Measurements from ENCODE around the gene HSD17B7.
A peak's percentile ranks its signal among the peaks of the same experiment; 100 is the strongest.
"Not testable (repeated sequence)": the region's sequence is repeated elsewhere in the genome, so short reads cannot be mapped to it uniquely, and the experiment has no call there.

HSD17B7 gene, protein sequence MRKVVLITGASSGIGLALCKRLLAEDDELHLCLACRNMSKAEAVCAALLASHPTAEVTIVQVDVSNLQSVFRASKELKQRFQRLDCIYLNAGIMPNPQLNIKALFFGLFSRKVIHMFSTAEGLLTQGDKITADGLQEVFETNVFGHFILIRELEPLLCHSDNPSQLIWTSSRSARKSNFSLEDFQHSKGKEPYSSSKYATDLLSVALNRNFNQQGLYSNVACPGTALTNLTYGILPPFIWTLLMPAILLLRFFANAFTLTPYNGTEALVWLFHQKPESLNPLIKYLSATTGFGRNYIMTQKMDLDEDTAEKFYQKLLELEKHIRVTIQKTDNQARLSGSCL

DNA sequence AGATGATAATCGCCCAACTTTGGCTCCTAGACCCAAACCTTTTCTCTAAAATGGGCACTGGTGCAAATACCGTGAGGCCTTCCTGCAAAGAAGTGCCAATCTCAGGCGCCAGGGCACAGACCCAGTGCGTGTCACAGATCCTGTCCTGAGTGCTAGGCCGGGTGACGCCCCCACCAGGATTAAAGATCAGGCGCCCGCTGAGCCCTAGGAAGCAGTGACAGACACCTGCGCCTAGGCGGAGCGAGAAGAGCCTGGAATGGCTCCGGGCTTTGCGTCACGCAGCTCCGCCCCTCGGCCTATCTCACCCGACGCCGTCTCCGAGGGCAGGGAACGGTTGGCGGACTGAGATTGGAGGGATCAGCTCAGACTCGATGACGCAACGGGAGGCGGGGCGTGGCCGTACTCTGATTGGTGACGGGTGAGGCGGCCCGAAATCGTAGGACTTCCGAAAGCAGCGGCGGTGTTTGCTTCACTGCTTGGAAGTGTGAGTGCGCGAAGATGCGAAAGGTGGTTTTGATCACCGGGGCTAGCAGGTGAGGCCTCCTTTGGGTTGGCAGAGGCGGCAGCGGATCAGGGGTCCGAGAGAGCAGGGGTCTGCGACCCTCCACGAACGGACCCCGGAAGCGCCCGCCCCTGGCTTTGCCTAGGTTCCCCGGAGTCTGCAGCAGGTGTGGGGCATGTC is at the start of gene HSD17B7:
HSD17B7 (plus strand) TSS at position 400 of the 682 bp plus-strand sequence; CDS start at position 499, 99 bp downstream.
- DNase-seq: peak; percentile 81

GRCh38 chr1:162740755-162741154 is 49.7 kb upstream of the HSD17B7 start:
- no peak for DNase-seq

GRCh38 chr1:162741574-162741973 is 48.9 kb upstream of the HSD17B7 start:
- DNase-seq: no peak

GRCh38 chr1:162746264-162746942 is 44.1 kb upstream of the HSD17B7 start:
- not testable (repeated sequence) for DNase-seq

- DNase-seq: no peak
Observed at GRCh38 chr1:162753001-162753658, 37.4 kb upstream of the HSD17B7 start.

- no peak for DNase-seq
Observed at GRCh38 chr1:162753998-162754585, 36.4 kb upstream of the HSD17B7 start.

- DNase-seq: no peak
Observed at GRCh38 chr1:162755306-162755705, 35.2 kb upstream of the HSD17B7 start.

DNA sequence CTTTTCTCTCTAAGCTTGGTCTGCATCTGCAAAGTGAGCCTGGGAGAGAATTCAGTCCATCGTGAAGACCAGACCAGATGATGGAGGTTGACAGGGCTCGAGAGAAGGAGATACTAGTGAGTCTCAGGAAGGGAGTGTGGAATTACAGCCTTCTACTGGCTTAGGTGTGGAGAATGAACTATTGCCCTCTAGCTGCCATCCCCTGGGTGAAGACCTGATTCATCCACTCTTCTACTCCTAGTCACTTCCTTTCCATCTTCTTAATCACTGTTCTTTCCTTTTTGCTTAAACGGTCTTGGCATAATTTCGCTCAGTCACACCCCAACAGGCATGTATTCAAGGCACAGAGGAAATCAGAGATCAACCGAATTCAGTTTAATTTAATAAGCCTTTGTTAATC is 34.0 kb upstream of the HSD17B7 start:
- no peak for DNase-seq

GRCh38 chr1:162757476-162757875 is 33.0 kb upstream of the HSD17B7 start:
- no peak for DNase-seq

DNA sequence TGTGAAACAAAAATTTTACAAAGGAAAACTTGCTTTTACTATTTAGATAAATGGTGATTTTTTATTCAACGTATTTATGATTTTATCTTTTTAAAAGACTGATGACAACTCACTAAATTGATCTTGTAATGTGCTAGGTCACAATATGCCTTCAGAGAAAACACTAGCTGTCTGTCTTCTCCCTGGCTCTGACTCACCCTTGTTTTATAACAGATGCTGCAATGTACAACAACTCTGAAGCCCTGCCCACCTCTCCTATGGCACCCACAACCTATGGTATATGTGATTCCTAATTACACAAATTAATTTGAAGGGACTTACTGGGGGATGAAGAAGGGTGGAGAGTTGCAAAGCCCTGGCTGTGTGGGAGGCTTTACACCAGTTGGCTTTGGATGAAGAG is 24.7 kb upstream of the HSD17B7 start:
- DNase-seq: no peak

GRCh38 chr1:162772571-162773154 is 17.8 kb upstream of the HSD17B7 start:
- DNase-seq: no peak

DNA sequence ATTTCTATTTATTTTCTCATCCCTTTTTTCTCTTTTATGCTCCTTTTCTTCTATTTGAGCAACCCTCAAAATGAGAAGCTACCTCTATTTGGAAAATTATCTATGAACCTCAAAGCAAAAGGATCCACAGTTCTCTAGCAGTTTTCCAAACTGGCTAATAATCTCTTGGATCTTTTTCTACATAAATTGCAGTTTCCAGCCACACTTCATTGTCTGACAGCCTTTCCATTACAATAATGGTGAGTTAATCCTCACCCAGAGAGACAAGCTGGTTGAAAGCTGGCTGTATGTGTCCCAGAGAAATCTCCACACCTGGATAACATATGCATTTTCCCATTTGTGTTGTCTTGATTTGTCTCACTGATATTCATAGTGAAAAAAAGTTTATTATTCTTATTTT is 16.5 kb upstream of the HSD17B7 start:
- DNase-seq: no peak

DNA sequence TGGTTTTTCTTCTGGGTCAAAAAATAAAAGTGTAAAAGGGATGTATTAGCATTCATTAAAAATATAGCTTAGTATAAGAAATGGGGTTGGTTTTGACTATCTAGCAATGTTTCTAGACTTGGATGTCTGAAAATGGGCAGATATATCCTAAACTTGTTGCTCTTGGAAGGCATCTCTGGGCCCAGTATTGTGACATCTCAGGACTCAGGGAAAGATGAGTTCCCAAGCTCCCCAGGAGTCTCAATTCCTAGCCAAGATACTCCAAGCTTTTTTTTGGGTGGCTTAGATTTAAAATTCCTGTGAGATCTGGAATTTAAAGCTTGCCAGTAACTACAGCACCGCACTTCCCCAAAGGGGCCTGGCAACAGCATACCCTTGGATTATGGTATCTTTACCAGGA is 11.5 kb upstream of the HSD17B7 start:
- no peak for DNase-seq

GRCh38 chr1:162782671-162783070 is 7.8 kb upstream of the HSD17B7 start:
- no peak for DNase-seq

- DNase-seq: not testable (repeated sequence)
Observed at GRCh38 chr1:162784926-162785325, 5.6 kb upstream of the HSD17B7 start.

DNA sequence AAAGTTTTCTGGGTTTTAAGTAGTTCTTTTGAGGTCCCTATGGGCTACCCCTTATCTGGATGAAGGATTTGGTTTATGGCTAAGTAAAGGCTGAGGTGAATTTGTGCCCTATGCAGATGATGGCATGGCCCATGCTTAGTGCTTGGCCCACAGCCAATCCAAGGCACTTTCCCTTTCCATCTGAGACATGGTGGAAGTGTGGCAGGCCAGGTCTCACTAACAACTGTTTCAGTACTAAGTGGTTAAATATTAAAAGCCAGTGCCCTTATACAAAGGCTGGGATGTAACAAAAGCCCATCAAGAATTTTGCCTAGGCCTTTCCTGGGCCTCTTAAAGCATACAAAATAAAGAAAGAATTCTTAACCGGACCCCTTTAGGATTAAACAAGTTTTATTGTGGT is 1.7 kb upstream of the HSD17B7 start:
- not testable (repeated sequence) for DNase-seq

DNA sequence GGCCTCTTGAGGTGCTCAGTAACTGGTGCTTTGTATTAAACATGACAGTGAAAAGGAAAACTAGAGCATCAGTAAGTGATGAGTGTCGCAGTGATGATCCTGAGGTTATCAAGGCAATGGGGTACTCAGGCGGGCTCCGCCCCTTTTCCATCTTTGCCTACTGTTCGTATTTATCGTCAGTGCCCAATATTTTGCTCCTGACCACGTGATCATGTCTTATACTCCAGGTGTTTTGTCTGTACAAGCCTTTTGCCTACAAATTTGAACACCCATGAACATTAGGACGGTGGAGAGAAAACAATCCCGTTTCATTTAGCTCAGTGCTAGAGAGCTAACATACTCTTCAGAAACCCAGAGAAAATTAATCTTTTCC is 469 bp downstream of the HSD17B7 start:
- DNase-seq: not testable (repeated sequence)

- DNase-seq: not testable (repeated sequence)
Observed at GRCh38 chr1:162794284-162794683, 3.8 kb downstream of the HSD17B7 start.

GRCh38 chr1:162796617-162797279 is 6.2 kb downstream of the HSD17B7 start:
- DNase-seq: not testable (repeated sequence)

DNA sequence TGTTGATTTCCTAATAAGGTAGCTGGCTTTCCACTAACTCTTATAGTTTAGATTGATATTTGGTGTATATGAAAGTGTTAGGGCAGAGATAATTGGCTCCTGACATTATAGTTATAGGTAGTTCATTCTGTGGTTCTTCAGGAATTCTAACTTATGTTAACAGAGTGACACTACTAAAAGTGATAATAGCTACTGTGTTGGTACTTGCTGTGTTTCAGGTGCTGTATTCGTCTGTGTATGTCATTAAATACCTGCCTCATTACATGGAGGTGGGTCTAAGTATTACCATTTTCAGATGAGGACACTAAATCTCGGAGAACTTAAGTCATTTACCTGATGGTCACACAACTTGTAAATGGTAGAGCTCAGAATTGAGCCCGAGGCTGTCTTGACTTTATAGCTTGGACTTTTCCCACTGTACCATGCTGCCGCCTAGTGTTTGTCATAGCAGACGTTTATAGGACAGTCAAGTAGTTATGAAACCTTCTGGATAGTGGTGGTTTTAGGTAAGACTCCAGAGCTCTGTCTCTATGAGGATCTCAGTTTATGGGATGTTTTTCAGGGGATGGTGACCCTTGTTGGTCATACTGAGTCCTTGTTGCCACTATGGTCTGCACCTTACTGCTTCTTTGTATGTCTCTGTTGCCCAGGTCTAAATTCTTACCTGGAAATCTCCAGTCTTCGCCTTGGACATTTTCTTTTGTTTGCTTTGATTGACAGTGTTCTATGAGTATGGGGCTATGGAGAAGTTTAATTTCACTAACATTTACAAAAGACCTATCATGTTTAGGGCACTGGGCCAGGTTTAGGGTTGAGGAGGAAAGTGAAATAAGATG is 9.7 kb downstream of the HSD17B7 start:
- DNase-seq: not testable (repeated sequence)

GRCh38 chr1:162807503-162807902 is 17.0 kb downstream of the HSD17B7 start:
- DNase-seq: not testable (repeated sequence)
